A204.1 (cell line): ENCODE results near the gene FOXL1.

ENCODE experiments used
- FAIRE-seq: peaks from 2 replicates; lab custom pipeline; 2012; peaks lifted over from hg19 to GRCh38; lab: Jason Lieb, UNC

FOXL1 gene

DNA sequence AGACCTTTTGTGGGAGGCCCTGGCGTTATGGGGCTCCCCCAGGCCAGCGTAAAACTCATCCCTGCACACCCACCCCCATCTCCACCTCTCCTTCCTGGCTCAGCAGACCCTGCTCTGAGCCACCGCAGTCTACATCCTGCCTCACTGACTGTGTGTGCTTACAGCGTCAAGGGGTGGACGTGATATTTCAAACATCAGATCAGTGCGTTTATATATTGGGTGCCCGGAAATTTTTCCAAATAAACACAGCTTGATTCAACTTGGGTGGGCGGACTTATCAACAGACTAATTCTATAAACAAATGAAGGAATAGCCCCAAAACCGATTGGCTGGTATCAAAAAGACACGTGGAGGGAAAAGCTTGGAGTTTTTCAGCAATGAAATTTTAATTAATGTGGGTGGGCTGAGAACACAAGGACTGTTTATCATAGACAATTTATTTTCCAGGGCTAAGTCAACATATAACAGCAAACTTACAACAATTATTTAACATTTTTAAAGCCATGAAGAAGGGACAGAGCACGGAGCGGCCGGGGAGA, at the start of gene FOXL1:
FOXL1 (plus strand) TSS at position 489 of the 539 bp plus-strand sequence. CDS start 175 bp downstream, outside the sequence.
- FAIRE-seq = no peak

DNA sequence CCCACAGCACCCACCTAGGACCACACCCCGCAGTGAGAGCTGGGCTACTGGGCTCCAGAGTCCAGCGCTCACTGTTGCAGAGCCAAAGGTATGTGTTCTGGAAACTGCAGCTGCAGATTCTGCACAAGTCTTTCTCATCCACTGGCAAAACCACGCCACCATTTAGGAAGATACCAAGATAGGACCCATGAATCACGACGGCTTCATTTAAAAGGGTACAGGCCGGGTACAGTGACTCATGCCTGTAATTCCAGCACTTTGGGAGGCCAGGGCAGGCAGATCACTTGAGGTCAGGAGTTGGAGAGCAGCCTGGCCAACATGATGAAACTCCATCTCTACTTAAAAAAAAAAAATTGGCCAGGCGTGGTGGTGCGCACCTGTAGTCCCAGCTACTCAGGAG, 49.2 kb upstream of the FOXL1 start:
- no peak for FAIRE-seq

DNA sequence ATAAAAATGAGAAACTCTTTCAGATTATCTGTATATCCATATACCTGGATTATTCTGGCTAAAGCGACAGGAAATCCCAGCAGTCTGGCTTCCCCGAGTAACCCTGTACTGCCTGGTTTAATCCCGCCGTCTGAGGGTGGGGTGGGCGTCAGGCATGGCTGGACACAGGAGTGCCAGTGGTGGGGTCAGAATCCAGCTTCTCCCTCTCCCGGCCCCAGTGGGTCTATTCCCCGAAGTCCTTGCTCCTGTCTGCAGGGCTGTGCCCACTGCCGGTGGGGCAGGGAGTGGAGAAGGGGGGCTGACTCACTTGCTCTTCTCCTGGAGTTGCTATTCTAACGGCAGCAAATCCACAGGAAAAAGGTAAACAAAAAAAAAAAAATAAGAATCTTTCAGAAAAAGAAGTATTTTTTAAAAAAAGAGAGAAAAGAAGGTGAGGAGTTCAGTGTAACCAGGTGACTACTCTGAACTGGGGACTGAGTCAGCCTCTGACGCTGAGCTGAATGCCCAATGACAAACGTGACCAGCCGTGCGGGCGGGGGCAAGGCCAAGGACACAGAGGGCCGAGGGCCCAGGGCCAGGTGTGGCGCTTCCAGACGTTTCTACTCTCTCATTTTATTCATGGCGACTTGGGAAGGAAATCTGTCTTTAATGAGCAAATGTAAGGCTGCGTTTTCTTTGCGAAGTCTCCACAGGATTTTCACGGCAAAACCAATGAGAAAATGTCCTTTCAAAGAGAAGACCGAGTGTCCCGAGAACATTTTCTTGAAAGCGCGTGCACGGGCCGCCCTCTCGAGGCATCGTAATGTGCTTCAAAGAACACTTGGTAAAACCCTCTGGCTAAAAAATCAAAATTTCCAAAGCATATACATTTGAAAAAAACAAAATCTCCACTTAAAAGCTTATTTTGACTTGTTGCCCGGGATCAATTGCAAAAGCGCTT, 47.8 kb upstream of the FOXL1 start:
- FAIRE-seq = no peak

DNA sequence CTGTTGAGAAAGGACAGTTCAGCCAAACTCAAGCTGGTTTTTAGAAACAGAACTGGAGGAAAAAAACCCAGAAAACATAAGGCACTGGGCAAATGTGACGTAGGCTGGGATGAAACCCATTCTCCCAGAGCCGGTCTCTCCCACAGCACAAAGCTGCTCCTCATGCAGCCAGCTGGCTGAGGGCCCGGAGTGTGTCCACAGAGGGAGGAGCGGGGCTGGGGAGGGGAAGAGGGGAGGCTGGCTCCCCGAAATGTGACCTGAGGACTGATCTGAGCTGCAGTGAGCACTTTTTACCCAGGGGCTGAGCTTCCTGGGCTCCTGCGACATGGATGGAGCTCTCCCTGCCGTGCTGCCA, 47.2 kb upstream of the FOXL1 start:
- no peak for FAIRE-seq

DNA sequence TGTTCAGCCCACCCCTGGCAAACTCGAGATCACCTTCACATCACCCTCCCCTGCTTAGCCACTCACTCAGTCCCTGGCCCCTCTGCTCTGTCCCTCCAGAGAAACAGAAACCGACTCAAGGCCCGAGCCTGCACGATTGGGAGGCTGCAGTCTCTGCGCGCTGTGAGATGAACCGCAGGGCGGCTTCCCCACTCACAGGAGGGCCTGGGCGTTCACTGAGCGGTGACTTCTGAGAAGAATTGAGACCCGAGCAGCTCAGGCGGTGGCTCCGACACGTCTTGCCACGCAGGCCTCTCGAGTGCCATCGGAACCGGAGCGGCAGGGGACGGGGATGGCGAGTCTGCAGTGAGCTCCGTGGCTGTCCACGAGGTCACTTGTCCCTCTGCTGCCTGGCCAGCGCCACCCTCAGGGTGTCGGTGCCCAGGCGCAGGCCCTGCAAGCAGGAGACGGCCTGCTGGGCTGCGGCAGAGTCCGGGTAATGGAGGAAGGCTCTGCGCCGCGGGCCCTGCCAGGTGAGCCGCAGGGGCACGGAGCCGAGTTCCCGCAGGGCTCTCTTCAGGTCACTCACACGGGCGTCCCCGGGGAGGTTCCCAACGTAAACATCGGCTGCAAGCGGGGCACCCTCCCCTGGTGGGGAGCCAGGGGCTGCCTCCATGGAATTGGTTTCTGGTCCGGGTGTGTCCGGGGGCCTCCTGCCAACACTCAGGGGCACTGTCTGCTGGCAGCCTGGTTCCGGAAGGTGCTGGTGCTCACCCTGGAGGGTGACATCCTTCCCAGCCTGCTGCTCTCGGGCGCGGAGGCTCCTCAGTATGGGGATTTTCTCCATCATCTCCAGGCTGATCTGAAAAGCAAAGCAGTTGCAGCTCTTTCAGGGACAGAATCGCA, 46.5 kb upstream of the FOXL1 start:
- no peak for FAIRE-seq

DNA sequence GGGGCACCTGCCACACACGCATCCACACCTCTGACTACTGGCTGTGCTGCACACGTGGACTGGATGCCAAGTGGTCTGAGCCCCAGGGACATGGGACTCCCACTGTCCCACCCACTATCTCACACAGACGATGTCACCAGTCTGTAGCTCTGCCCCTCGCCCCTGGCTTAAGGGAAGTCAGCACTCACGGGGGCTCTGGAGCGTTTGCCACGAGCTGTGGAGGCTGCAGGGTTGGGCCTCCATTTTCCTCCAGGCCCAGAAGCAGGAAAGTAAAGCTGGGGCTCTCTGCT, 45.9 kb upstream of the FOXL1 start:
- no peak for FAIRE-seq

DNA sequence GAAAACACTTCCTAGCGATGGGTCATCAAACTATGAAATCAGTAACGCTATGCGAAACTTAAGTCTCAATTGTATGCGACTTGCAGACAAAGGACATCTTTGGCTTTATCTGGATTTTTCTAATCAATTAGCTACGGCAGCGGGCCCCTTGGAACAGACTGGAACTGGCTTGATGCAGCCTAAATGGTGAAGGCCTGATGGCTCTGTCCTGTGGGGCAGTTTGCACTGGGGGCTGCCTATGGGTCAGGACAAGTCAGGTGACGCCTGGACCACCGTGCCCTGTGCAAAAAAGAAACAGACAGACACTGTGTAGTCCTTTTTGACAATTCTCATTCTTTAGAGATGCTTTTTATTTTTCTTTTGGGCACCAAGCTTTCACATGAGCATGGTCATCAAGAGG, 45.3 kb upstream of the FOXL1 start:
- no peak for FAIRE-seq

DNA sequence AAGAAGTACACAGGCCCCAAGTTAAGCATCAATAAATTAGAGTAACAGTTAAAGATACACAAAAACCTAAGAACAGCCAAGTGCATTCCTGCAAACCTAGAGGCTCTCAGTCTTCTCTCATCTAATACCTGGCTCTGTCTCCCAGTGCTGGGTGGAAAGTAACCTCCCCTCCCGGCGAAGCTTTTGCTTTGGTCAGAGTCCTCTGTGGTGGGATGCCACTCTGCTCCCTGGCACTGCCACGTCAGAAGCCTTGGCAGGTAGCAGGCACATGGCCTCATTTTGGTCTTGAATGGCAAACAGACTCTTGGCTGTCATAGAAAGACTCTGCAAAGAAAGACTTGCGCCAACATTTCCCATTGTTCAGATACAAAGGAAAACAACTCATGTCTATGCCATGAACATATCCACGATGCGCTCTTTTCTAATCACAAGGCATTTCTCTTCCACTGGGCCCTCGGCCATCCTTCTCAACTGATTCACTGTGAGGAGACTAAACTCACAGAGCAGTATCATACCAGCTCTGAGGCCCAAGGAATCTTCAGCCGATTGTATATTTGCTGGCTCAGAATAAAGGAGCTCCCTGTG, 44.5 kb upstream of the FOXL1 start:
- FAIRE-seq = no peak

DNA sequence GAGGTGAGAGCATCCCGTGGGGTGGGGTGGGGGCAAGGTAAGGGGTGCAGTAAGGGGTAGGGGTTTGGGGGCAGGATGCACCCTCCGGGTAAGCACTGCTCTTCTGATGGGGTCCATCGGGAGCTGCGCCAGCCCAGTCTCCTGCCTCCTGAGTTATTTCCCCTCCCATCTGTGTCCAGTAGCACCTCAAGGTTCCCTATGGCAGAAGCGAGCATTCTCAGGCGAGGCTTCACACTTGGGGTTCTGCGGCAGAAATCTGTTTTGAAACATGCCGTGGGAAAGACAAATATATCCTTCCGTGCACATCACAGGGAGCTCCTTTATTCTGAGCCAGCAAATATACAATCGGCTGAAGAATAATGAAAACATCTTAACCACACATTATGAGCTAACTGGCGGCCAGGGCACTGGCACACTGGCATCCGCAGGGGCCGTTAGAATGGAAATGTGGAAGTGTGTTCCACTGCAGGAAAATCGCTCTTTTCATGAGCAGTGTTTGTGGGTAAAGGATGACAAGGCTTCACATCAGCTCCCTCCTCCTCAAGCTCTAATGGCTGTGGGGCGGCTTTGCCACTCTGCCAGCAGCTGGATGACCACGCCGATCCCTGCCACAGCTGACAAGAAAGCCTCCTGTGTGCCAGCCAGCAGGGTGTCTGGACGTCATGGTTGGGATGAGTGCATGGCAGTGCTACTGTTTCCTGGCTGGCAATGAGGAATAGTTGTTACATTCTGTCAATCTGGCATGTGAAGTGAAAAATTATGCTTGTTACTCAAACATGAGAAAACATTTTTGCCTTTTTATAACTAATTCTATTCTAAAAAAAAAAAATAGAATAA, 43.4 kb upstream of the FOXL1 start:
- no peak for FAIRE-seq

DNA sequence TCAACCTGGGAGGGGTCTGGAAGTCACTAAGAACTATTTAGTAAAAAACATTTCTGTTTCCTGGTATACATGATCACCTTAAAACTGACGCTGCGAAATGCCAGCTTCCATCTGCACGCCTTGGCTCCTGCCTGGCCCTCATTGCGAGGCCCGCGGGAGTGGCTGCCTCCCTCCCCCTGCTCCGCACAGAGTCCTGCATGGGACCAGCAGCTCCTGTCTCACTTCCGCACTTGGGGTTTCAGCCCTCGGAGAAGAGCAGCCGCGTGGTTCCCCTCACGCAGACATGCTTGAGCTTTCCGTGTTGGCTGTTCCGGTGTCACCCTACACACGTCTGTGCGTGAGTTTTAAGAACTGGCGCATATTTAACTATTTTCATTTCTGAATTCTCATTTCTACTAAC, 41.7 kb upstream of the FOXL1 start:
- no peak for FAIRE-seq

DNA sequence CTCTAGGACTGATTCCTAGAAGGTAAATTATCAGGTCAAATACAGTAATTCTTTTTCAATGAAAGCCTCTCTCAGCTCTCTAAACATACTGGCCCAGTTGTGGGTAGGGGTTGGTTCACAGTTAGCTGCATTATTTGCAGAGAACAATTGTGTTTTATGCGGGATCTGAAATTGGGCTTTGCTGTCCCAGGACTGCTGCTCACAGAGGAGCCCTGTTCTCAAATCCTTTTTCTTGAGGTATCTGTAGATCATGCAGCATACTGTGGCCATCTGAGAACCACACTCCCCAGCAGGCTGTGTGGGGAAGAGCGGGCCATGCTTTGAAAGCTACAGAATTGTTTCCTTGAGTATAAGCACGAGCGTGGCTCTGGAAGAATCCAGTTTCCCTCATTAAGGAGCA, 40.9 kb upstream of the FOXL1 start:
- no peak for FAIRE-seq

DNA sequence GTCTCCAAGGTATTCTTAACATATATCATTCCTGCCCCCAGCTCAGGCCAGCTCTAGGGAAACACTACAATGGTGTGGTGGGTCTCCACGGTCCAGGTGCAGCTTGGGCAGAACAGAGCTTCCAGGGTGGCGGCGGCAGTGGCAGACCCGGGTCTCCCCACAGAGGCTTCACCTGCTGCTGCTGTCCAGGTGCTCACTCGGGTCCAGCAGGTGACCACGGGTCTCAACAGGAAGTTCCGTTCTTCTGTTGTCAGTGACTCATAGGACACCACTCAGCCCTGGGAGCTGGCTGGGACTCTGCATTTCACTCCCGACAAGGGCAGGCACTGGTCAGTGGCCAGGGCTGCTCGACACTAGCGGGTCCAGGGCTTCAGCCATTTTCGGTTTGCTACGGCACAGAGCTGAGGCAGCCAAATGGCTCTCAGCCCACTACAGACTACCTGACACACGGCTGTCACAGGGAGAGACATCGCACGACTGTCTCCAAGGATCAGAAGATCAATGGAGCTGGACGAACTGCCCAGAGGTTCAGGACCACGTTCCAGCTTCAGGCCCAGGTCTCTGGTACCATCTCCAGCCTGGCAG, 40.1 kb upstream of the FOXL1 start:
- FAIRE-seq = no peak

DNA sequence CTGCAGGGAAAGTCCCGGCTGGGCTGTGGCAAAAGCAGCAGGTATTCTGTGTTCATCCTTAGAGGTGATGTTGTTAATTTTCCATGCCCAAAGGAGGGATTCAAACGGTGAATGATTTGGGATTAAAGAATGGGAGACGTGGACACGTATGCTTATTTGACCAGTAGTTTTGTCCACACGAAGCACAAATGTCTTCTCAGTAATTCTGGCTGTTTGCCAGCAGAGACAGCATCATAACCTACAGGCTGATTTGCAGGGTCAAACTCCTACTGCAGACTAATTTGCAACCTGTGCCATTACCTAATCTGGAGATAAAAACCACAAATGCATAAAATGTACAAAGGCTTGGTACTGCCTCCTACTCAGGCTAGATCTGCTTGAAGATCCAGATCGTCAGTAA, 37.5 kb upstream of the FOXL1 start:
- no peak for FAIRE-seq

DNA sequence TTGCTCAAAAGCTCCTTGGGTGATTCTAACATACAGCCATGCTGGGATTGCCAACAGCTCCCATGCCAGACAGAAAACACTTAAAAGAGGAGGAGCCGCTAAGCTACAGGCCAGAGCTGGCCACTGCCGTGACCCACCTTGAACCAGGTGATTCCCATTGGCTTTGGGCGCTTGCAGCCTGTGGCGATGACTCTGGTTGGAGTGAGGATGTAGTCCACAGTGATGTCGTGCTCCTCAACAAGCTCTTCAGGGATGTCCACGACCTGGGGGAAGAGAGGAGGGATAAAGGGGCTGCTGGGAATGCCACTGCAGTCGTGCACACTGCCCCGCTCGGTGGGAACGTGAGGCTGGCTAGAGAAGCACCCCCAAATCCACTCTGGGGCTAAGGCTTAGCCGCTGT, 36.8 kb upstream of the FOXL1 start:
- no peak for FAIRE-seq

DNA sequence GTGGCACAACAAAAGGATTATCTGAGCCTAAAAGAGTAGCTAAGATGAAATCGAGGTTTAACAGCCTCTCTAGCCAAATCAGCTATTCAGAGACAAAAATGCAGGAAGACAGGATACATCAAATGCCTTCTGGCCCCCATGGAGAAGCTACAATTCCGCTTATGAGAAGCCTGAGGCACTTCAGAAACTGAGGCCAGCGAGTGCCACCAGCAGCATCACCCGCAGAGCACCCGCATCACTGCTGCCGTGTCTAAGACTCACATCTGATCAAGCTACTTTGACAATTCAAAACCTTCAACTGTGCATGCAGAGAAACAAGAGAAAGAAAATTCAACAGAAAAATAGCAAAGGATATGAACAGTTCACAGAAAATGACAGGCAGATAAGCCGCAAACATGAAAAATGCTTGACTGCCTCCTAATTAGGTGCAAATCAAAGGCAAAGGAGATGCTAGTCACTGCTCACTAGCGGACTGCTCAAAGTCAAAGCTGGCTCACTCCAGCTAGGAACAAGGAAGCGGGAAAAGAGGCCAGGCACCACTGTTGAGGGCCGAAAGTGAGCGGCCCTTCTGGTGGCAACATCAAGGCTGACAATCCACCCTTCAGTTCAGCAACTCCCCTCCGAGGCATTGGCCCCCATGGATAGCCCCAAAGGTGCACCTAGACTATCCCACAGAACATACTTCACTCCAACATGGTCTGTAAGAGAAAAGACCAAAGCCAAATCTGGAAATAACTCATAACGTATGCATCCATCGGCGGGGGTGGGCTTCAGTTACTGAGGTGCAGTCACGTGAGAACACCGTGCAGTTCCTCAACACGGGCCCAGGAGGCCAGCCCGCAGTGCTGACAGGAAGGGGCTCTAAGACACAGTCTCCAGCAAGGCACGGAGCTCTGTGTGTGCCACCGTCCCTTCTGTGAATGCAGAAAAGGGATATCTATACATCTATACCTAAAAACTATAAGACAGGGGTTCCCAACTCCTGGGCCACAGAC, 35.3 kb upstream of the FOXL1 start:
- FAIRE-seq = no peak

DNA sequence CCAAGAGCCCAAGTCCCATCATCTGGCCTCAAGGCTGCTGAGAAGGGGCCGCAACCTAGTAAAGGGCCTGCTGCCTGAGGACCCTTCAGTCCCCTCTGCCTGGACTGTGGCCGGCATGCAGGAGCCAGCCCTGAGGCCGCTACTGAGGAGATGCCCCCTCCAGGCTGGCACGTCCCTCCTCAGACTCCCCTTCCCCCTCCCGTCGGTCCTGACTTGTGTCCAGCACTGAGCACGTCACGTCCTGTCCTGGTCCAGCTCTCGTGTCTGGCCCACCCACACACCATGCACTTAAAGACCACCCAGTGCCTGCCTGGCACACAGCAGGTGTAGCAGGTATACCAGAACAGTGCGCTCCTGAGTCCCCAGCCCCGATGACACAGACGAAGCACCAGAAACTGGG, 32.9 kb upstream of the FOXL1 start:
- no peak for FAIRE-seq

DNA sequence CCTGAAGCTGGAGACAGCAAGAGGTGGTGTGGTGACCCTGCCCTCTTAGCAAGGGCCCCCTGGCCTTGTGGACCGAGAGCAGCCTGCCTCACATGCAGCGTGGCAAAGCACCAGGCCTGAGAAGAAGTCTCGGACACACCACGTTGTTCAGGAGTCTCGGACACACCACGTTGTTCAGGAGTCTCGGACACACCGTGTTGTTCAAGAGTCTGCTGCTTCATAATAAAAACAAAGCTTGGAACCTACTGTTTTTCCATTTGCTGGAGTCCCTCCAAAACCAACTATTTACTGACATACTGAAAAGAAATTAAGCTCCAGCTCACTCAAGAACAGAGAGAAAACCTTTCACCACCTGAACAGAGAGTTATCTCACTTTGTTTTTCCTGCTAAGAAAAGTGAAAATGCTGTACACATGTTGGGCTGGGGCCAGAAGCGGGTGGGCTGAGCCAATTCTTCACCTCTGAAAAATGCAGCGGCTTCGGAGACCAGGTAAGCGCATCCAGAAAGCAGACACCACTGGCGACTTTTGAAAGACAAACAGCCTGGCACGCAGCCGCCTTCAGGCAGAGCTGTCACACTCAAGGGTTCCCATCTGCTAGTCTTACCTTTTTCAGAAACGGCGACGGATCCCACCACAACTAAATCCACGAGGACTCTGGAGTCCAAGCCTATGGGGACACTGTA, 32.3 kb upstream of the FOXL1 start:
- no peak for FAIRE-seq

DNA sequence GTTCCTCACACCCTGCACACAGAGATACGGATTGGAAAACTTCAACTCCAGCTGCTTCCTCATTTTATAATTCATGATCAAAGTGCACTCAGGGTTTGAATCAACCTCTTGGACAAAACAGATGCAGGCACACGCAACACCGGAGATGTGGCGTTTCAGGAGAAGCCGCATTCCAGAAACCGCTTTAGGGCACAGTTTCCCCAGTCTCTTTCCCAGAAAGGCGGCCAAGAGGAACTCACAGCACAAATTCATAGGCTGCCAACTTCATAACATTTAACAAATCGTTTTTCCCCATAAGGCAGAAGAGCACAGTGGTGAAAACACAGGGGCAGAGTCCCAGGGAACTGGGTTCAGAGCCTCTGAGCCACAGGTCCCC, 31.7 kb upstream of the FOXL1 start:
- FAIRE-seq = no peak

DNA sequence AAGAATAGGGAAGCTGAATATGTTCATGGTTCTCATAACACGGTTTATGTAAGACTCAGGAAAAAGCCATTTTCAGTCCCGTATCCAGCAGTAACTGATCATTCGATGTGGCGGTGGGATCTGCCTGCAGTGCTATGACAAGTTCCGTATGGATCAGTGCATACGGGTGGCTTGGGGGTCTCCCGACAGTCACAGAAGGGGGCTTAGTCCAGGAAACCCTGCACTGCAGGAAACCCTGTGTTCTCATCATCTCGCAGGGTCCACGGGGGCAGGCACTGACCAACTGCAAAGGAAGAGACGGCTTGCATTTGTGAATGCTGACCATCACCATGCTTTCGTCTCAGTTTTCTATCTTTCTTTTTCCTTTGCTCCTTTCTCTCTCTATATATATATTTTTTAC, 31.1 kb upstream of the FOXL1 start:
- FAIRE-seq = no peak
